ENCODE measurements around the gene SMIM29.
A peak's percentile ranks its signal among the peaks of the same experiment; 100 is the strongest.

SMIM29 gene

GRCh38 chr6:34223956-34224940 is 24.6 kb downstream of the SMIM29 start:
- DNase-seq, result peak; percentile 66

- no peak for DNase-seq
Measured at GRCh38 chr6:34223381-34223955, 25.3 kb downstream of the SMIM29 start.

DNA sequence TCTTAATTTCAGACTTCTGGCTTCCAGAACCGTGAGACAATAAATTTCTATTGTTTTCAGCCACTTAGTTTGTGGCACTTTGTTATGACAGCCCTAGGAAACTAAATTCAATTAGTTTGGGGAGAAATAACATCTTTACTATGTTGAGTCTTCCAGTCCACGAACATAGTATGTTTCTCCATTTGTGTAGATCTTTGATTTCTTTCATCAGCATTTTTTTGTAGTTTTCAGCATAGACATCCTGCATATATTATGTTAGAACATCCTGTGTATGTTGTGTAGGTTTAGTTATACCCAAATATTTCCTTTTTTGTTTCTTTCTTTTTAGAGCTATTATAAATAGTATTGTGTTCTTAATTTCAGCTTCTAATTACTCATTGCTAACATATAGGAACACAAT is 30.1 kb downstream of the SMIM29 start:
- DNase-seq, result no peak

GRCh38 chr6:34213772-34214171 is 35.0 kb downstream of the SMIM29 start:
- no peak for DNase-seq

DNA sequence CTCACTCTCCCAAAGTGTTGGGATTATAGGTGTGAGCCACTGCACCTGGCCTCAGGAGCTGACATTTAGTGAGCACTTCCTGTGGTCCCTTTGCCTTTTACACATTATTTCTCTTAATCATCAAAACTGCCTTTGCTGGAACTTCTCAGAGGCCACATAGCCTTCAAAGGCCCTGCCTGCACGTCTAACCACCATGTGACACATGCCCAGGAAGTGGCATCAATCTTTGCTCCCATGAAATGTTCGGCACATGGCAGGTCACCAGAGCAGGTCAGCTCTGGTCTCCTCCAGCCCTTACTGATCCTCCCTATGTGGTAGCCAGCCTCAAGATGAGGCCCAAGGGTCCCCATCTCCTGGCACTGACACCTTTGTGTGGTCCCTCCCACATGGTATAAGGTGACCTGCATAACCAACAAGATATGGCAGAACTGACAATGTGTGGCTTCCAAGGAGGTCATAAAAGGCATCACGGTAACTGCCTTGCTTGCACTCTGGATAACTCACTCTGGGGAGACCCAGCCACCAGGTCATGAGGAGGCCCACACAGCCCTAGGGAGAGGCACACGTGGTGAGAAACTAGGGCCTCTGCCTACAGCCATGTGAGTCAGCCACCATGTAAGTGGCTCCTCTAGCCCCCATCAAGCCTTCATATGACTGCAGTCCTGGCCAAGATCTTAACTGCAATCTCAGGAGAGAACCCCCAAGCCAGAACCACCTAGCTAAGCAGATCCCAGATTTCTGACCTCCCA is 40.9 kb downstream of the SMIM29 start:
- DNase-seq, result no peak

- no peak for DNase-seq
Measured at GRCh38 chr6:34206726-34207125, 42.1 kb downstream of the SMIM29 start.

DNA sequence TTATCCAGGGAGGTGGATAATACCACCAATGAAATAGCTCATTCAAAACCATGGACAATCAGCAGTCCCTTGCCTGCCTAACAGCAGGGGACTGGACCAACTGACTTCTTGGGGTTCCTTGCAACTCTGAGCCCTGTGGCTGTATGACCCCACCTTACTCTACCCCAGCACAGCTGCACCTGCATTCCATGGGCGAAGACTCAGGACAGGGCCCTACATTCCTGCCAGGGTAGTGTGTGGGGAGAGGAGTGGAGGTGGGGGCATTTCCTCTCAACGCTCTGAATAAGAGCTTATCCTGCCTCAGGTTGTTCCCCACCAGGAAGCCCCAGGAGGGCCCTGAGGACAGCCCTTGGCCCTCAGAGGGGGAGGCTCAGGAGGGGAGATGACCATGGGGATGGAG is 42.9 kb downstream of the SMIM29 start:
- DNase-seq, result no peak

DNA sequence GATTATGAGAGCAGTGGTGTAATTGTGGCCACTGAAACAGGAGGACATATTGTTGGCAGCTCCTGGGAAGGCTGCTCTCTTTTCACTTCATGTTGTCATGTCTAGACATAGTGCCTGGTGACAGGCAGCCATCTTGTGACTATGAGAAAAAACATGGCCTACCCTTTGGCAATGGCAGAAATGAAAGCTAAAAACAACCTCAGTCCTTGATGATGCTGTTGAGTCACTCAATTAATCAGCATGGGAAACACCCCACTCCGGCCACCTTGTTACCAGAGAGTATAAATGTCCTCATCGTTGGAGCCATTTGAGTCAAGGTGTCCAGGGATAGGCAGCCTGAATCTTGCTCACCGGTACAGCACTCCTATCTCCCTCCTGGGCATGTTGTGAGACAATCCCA is 43.3 kb downstream of the SMIM29 start:
- no peak for DNase-seq

DNA sequence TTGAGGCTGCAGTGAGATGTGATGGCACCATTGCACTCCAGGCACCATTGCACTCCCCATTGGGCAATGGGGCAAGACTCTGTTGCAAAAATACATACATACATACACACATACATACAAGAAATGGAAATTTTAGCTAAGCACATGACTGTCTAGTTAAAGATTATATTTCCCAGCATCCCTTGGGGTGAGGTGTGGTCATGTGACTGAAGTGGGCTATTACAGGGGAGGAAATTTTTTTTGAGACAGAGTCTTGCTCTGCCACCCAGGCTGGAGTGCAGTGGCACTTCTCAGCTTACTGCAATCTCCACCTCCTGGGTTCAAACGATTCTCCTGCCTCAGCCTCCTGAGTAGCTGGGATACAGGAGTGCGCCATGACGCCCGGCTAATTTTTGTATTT is 44.1 kb downstream of the SMIM29 start:
- no peak for DNase-seq

GRCh38 chr6:34202329-34203201 is 46.2 kb downstream of the SMIM29 start:
- DNase-seq, result no peak

DNA sequence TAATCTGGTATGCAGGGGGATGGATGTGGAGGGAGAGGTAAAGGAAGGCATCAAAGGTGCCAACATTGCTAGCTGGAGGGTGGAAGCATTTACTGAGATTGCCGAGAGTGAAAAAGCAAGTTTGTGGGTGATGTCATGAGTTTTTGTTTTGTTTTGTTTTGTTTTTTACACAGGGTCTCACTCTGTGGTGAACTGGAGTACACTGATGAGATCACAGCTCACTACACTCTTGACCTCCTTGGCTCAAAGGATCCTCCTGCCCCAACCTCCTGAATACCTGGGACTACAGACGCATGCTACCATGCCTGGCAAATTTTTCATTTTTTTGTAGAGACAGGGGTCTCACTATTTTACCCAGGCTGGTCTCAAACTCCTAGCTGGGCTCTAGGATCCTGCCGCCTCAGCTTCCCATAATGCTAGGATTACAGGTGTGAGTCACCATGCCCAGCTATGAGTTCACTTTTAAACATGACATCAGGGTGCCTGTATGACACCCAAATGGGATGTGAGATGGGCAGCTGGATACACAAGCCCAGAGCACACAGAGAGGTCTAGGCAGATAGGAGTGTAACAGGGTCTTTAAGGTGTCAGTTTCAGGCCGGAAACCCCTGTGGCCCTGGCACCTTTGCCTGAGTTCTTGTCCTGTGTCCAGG is 47.2 kb downstream of the SMIM29 start:
- no peak for DNase-seq

DNA sequence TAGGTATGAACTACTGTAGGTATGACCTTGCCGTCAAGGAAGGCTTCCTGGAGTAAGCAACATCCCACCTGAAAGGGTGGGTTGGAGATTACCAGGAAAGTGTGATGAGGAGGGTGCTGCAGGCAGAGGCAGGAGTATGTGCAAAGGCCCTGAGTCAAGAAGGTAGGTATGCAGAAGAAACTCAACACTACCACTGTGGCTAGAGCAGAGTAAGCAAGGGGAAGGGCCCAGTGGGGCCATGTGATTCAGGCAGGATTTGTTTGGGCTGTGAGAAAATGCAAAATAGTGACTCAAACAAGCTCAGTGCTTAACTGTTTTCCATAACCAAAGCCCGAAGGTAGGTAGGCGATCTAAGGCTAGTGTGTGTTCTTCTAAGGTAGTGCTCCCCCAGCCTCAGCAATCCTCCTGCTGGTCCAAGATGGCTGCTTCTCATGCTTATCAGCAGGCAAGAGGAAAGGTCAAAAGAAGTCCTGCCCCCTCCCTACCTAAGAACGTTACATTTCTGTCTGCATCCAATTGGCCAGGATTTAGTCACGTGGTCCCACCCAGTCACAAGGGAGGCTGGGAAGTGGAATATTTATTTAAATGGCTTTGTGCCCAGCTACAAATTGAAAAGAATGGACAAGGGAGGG is 48.4 kb downstream of the SMIM29 start:
- DNase-seq, result no peak

GRCh38 chr6:34196833-34197195 is 52.0 kb downstream of the SMIM29 start:
- no peak for DNase-seq
